ENCODE data around the gene TRPC4. TPM values are rescaled to one million over a fixed set of nuclear protein-coding genes. Genes with fewer than 3 reads are reported as not detected.

TRPC4 gene
- total RNA-seq, 1 experiment from 2014 or later: 19.0 TPM

DNA sequence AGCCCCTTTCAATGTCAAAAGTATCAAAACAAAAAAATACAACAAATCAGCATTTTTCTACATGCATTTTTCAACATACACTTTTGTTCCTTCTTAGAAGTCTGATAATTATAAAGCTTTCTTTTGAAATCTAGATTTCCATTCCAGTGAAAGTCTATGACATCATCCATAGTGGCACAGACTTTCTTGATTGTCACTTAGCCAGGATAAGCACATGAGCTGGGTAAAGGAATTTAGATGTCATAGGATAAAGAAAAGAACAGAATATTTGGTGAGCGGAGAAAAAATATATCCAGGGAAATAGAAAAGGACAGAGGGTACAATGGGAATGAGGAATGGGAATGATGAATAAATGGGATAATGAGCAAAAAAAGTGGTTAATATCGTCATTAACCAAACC, 15.1 kb upstream of the TRPC4 start:
- H4K5ac ChIP-seq (ENCODE audit: insufficient read length, low read depth, low read length): no peak overlapping the region
- no peak overlapping the region for H3K4me2 ChIP-seq (ENCODE audit: insufficient read depth, insufficient read length, low read length)
- H3K18ac ChIP-seq (ENCODE audit: insufficient read length, low read depth, low read length): no peak overlapping the region
- H3K27me3 ChIP-seq (ENCODE audit: insufficient read depth, low read length): no peaks in the 10 kb centered on the region
- no peak overlapping the region for H4K8ac ChIP-seq (replicated peaks; ENCODE audit: insufficient read length, low read depth, low read length)
- TF ChIP-seq CTCF (conservative IDR thresholded peaks at IDR 0.05): no peak
- no peaks in the 10 kb centered on the region for H3K79me1 ChIP-seq (ENCODE audit: insufficient read depth, low read depth, low read length, poor library complexity, severe bottlenecking)
- Mint-ChIP-seq H3K27ac (no peak overlapping the region), H3K4me1 (no peaks in the 10 kb centered on the region), H3K4me3 (no peak overlapping the region), H3K36me3 (ENCODE audit: insufficient read depth in 1 of 3, low read depth in 3 of 3) (no peaks in the 10 kb centered on the region), H3K27me3 (ENCODE audit: low read depth) (no peaks in the 10 kb centered on the region), H3K9me3 (no peaks in the 10 kb centered on the region)
- no peak overlapping the region for H2AK5ac ChIP-seq (ENCODE audit: insufficient read length, low read length)
- H2AFZ ChIP-seq (ENCODE audit: low read length): no peak overlapping the region
- H2BK120ac ChIP-seq (ENCODE audit: low read depth, low read length, poor library complexity, severe bottlenecking): no peak overlapping the region
- no peaks in the 10 kb centered on the region for H3K79me2 ChIP-seq (ENCODE audit: insufficient read depth, low read length)
- no peak for DNase-seq
- H2BK12ac ChIP-seq (ENCODE audit: insufficient read length, low read depth, low read length): no peak overlapping the region
- H3K23ac ChIP-seq (ENCODE audit: insufficient read length, low read depth, low read length): no peak overlapping the region
- H3K4me1 ChIP-seq (ENCODE audit: insufficient read depth, low read length): no peaks in the 10 kb centered on the region
- 100% methylated on average over 1 of the region's 2 CpGs for WGBS (ENCODE audit: extremely low coverage, insufficient read length, low lambda C conversion rate)
- H3K56ac ChIP-seq (ENCODE audit: insufficient read length, low read depth, low read length): no peak overlapping the region
- H2BK20ac ChIP-seq (ENCODE audit: low read depth, low read length, poor library complexity, severe bottlenecking): no peak overlapping the region
- H3K9me3 ChIP-seq (ENCODE audit: control insufficient read depth, low read depth, low read length): no peaks in the 10 kb centered on the region
- H3K27ac ChIP-seq (ENCODE audit: insufficient read length, low read depth, low read length): no peak overlapping the region
- no peak overlapping the region for H4K91ac ChIP-seq (ENCODE audit: insufficient read length, low read depth, low read length)
- H3K23me2 ChIP-seq (ENCODE audit: insufficient read length, low read depth, low read length, poor library complexity, severe bottlenecking): no peaks in the 10 kb centered on the region
- no peak overlapping the region for H3K9ac ChIP-seq (ENCODE audit: extremely low read depth, insufficient read length, low read length)
- H3K4ac ChIP-seq (ENCODE audit: low read depth, low read length): no peak overlapping the region
- no peak overlapping the region for H2BK5ac ChIP-seq (ENCODE audit: insufficient read length, low read length)
- no peak overlapping the region for H3K14ac ChIP-seq (ENCODE audit: insufficient read depth, low read length)
- H4K20me1 ChIP-seq (ENCODE audit: control insufficient read depth, insufficient read depth, insufficient read length): no peaks in the 10 kb centered on the region
- no peak overlapping the region for H3T11ph ChIP-seq (ENCODE audit: low read length)
- H2BK15ac ChIP-seq (ENCODE audit: low read depth, low read length): no peak overlapping the region

Data from H9 (cell line).